Renal cortex interstitium (tissue), 11 donors: ENCODE data around the gene ERICH2. TPM values are rescaled to one million over a fixed set of nuclear protein-coding genes. Genes with fewer than 3 reads are reported as not detected.
"Not testable (repeated sequence)": the region's sequence is repeated elsewhere in the genome, so short reads cannot be mapped to it uniquely, and the experiment has no call there.

Experiments
- DNase-seq, 11 donors: peaks; one replicate each; pipeline ENCODE4 v3.0.0-alpha.2; 2013; ENCODE audit warnings: low read depth in 9 of 11, low spot score in 4 of 11; ENCODE audit errors: extremely low read depth in 1 of 11
- polyA plus RNA-seq, 3 donors: library from polyadenylated mRNA; unstranded; fragments of 120-200 nt; gene quantifications; one replicate each; pipeline ENCODE4 v1.2.1, GENCODE V29; 2013; ENCODE audit not compliant: insufficient read length in 3 of 3

ERICH2 gene
- polyA plus RNA-seq, 3 donors, result 1.4 to 3.4 (median 1.6) TPM

DNA sequence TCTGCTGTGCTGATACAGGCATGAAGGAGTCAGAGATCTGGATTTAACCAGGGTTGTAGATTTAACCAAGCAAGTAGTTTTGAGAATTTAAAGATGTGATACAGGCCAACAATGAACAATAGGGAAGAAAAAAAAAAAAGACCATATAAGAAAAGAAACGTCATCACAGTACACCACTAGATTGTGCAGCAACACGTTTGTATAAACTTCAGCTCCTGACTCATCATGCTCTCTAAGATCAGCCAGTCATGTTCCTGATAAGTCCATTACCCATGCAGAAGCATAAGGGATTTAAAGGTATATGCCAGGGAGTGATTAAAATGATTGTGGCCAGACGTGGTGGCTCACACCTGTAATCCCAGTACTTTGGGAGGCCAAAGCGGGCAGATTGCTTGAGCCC is 22.3 kb upstream of the ERICH2 start:
- no peak for DNase-seq

DNA sequence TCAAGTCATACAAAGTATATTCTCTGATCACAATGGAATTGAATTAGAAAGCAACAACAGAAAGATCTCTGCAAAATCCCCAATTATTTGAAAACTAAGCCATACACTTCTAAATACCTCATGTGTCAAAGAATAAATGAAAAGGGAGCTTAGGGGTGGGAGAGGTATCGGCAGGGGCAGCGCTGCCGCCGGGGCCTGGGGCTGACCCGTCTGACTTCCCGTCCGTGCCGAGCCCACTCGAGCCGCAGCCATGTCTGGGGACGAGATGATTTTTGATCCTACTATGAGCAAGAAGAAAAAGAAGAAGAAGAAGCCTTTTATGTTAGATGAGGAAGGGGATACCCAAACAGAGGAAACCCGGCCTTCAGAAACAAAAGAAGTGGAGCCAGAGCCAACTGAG is 18.6 kb upstream of the ERICH2 start:
- DNase-seq, result not testable (repeated sequence)

DNA sequence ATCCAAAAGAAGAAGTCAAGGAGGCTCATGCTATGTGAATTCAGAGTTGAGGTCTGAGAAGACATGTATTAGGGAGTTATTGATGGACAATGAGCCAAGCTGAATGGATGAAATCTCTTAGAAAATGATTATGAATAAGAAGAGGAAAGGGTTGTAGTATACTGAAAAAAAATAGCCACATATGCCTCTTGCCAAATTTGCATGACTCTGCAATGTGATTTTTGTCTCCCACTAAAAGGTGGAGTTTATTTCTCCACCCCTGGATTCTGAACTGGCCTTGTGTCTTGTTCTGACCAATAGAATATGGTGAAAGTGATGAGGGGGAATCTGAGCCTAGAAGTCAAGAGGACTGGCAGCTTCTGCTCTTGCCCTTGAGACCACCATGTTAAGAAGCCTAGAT is 8.6 kb upstream of the ERICH2 start:
- no peak for DNase-seq

DNA sequence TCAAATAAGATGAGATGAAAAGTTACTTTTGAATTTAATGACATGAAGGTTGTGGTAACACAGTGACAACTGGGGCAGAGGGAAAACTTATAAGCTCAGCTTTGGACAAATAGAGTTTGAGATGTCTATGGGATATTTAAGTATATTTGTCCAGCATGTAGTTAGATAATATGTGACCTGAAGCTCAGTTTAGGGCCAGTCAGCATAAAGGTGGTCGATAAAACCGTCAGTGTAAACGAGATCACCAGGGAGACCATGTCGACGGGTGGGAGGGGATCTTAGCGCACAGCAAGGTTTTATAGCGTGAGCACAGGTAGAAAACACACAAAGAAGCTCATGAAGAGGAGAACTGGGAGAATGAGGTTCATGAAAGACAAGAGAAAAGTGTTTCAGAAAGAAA is 7.4 kb upstream of the ERICH2 start:
- DNase-seq, result no peak

DNA sequence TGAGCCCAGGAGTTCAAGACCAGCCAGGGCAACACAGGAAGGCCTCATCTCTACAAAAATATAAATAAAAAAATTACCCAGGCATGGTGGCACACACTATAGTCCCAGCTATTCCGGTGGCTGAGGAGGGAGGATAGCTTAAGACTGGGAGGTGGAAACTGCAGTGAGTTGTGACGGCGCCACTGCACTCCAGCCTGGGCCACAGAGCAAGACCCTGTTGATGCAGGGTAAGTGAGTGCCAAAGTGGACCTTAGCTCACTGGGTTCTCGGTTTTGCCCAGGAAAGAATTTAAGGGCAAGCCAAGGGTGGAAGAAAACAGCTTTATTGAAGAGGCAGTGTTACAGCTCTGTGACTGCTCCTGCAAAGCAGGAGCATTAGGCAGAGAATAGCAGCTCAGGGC is 6.9 kb upstream of the ERICH2 start:
- DNase-seq, result no peak

DNA sequence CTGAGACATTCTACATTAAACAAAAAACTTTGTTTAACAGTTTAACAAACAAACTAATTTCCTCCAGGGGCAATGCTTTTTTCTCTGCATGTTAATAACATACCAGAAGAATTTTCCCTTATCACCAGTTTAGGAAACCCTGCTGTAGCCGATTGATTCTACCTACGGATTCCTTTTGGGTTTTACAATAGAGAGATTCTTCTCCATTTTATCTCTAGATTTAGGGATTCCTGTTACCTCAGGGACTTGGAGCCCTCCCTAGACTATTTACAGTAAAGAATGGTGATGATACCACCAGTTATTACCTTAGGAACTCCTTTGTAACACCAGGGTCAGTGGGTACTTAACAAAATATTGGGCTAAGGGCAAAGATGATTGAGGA is 5.3 kb upstream of the ERICH2 start:
- DNase-seq, result no peak

DNA sequence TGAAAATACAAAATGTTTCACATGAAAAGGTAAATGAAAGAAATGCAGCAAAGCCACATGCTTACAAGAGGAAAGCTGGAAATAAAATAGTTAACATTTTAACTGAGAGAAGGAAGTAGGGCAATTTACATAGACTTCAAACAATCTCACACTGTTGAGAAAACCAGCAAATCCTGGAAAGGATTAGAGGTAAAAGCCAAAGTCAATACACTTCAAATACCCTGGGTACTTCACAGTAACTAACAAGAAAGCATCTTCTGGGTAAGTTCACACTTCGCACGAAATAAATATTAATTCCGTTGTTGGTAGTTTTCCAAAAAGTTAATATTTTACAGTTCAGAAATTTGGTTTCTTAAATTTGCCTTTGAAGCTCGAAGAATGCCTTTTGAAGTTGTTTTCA is 3.5 kb upstream of the ERICH2 start:
- no peak for DNase-seq

DNA sequence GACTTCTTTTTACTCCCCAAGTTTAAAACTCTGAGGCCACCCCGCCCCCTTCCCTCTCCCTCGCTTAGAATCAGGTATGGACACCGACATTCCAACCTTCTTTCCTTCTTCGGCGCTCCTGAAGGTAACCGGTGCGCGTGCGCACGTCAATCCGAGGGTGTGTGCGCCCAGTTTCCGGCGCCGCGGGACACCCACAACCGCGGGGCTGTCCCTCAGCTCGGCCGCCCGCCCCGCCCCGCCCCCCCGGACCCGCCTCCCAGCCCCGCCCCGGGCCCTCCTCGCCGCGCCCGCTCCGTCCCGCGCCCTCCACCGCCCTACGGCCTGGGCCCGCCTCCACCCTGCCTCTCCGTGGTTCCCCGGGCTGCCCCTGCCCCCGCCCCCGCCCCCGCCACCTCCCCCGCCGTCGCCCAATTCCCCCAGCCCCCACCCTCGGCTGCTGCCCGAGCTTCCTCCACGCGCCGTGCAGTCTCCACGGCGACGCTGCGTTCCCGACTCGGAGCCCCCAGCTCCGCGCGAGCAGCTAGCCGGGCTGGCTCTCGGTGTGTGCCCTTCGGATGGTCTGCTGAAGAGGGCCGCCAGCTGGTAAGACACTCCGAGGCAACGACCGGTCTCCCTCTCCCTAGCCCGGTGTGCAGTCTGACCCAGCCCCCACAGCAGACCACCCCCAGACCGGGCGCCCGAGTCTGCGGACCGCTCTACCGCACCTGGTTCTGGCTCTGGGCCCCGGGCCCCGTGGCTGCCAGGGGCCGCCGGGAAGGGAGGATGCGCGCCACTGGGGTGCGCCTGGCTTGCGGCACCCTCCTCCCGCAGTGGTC is 635 bp downstream of the ERICH2 start:
- peak; percentile 25 to 54 (median 39) for DNase-seq

DNA sequence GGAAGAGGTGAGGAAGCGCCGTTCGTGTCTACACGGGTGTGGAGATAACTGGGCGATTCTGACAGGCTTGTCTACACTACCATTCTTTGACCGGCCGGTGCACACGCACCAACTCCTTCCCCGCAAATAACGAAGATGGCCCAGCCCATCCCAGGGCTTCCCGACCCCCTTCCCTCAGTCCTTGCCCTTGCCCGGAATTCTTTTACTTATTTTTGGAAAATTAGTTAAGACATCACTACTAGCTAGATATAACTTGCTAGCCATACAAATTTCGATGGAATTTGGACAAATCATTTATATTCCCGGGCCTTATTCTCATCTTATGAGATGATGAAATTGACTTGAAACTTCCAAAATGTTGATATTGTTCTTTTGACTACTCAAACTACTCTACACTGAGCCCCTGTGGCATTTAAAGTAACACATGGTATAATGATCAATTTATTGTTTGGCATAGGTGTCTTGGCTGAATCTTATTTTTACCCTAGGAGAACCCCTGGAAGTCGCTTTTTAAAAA is 1.3 kb downstream of the ERICH2 start:
- no peak for DNase-seq

DNA sequence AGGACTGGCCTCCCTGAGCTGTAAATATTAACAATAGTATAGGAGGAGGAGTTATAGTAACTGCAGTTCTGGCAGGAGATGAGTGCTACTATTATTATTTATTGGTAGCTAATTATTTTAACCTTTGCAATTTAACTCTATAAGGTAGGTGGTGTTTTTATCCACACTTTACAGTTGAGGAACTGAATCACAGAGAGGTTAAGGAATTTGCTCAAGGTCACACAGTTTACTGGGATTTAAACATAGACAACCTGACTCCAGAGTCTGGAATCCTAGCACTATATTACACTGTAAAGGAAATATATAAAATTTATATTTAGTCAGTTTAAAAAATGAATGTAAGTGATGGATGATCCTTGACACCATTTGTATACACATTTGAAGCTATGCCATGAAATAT is 2.1 kb downstream of the ERICH2 start:
- DNase-seq, result no peak

DNA sequence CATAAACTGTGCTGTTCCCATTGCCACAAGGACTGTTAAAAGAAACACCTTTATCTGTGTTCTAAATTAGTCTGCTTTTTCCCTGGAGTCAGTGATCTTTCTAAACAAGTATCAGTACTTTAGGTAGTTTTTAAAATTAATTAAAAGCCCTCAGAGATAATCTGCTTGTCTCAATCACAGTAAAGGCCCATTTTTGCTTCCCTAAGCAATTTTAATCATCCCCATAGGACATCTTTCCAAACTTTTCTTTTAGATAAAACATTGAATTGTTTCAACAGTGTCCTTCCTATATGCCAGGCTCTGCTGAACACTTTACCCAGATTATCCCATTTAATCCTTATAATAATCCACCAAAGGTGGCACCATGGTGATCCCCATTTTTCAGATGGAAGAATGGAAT is 3.9 kb downstream of the ERICH2 start:
- DNase-seq, result no peak

DNA sequence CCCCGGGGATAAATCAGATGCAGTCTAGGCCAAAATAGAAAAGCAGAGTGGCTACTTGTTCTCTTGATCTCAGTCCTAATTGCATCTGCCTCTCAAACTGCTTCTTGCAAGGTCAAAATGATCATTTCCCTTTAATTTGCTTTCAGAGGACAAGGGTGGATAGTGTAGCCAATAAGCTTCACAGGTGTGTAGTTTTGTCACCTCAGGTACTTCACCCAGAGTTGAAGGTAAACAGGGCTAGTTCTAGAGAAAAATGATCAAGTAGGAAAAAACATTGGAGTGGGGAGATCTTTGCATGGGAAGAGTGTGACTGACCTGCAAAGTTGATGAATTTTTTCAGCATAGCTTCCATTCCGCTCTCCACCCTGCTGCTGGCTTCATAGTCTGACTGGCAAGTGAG is 8.7 kb downstream of the ERICH2 start:
- DNase-seq, result no peak

DNA sequence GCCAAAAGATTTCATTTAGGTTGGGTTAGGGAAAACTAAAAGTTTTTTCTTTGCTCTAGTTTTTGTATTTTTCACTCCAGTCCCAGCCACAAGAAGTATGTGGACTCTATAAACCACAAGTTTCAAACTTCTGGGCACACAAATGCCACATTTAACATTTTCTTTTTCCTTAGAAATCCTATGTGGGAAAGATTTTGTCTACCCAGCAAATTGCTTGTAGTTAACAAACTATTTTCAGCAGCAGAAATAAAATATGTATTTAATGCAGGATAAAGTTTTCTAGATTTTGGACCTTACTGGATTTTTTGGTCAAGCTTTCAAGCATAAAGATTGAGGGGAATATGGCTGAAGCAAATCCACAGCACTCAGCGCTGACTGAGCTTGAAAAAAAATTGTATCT is 9.1 kb downstream of the ERICH2 start:
- DNase-seq, result no peak

DNA sequence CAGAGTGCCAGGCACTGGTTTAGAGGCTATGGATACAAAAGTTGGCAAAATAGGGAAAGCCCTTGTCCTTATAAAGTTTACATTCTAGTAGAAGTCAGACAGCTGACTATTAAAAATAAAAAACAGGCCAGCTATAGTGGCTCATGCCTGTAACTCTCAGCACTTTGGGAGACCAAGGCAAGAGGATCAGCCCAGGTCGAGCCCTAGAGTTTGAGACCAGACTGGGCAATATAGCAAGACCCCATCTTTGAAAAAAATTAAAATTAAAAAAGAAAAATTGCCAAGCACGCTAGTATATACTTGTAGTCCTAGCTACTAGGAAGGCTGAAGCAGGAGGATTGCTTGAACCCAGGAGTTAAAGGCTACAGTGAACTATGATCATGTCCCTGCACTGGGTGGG is 12.5 kb downstream of the ERICH2 start:
- DNase-seq, result no peak

DNA sequence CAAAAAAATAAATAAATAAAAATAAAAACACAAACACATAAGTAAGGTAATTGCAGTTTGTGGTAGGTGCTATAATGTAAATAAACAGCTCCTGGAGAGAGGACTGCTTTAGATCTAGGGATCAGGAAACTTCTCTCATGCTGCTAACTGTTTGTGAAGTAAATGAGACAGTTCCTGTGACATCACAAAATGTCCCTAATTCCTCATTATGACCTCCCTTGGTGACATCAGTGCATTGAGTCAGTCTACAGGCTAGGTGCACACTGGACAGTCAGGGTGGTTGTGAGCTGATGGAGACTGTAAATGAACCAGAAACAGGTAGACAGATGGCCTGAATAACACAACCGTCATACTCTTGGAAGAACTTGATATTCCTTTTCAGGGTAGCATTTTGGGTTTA is 13.4 kb downstream of the ERICH2 start:
- DNase-seq, result no peak

DNA sequence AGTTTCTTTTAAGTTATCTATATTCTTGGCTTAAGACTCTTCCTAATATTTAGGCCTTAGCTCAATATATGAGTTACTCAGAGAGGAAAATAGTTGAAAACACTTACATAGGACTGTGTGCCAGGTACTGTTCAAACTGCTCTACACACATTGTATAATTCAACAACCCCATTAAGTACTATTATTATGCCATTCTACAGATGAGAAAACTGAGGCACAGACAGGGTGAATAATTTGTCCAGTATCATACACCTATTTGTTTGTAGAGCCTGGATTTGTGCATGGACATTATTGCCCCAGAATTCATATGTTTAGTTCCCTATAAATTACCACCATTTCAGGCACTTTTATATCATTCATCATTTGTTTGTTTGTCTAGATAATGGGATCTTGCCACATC is 28.8 kb downstream of the ERICH2 start:
- no peak for DNase-seq

DNA sequence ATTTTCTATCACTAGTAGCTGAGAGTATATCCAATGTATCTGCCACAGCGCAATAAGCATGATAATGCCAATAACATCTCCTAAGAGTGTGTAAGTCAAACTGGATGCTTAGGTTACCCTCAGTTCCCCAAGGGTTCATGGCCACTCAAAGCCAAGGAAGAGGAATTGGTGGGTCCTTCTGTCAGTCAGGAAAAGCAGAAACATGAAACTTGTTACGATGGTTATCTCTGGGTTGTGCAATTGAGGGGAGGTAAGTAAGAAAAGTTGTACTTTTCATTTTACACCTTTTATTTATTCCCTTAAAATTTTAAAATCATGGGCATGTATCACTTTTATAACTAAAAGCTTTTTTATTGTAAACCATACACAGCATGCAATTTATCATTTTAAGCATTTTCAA is 36.4 kb downstream of the ERICH2 start:
- DNase-seq, result no peak

DNA sequence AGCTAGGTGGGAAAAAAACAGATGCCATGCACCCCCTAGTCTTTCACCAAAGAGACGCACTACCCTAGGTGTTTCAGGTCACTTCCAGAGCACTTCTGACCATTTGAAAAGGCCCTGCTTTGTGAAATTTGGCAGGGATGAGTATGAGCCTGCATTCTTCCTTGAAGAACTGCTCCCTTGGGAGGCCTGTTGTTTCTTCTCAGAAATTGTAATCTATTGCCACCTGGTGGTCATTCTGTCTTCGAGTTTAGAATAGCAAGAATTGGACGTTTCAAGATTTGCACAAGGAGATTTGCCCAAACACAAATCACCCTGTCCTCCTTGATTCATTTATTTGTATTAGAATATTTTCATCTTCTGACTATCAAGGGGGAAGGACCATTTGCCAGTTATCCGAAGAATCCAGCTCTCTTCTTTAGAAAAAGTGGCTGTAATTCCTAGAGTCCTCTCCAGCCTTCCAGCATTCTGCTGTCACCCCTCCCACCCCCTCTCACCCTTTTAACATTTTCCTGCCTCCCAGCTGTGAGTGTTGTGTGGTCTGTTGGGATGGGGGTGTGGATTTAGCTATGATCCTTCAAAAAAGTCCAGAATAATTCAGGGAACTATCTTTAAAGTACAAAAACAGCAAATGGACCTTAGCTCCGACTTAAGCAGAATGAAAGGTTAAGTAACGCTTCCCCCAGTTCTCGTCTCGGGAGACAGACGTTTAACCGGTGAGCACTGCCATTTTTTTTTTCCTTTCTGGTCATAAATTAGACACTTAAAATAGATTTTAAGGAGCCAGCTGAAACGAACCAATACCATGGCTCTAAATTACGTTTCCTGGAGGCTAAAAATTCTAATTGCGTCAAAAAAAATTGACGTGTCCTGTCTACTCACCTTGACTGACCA is 42.8 kb downstream of the ERICH2 start:
- peak in 9 of 11 donors; percentile 65 to 88 (median 72) for DNase-seq

DNA sequence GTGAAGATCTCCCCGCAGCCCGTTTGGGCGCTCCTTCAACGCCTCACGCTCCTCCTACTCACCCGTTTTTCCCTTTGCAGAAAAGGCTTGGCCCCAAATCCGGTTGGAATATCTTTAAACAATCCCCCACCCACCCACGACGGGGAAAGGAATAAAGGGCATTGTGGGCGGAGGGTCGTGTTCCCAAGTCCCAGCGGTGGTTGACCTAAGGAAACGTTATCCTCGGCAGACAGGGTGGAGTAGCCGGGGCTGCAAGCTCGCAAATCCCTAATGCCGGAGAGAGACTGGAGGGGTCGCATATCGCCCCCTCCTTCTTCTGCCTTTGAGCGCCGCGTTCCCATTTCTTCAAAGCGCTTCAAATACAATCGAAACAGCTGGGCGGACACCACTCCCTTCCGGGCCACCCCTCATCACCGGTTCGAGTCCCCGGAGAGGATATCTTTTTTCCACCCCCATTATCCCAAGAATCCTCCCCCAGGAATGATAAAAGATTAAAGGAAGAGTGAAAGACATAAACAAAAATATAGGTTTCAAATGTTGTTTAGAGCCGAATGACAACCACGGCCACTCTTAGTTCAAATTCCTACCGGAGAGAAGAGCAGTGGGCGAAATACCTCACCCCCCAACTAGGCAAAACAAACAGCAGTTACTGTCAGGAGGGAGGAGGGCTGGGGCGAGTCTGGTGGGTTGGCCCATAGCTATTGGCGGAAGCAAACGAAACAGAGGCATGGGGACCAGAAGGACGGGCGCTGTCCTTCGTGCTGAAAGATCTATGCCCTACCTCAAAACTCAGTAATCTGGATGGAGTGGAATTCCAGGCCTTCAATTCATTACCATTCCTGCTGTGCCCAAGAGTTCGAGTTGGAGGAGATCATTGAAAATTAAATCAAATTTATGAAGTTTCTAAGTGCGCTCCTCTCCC is 43.7 kb downstream of the ERICH2 start:
- DNase-seq, result peak in 9 of 11 donors; percentile 59 to 87 (median 72)
